Measurements from ENCODE around the gene PLPPR3. TPM values are rescaled to one million over a fixed set of nuclear protein-coding genes. Genes with fewer than 3 reads are reported as not detected.

PLPPR3 gene
- total and polyA plus RNA-seq, 12 donors, result 0.08 to 1.7 (median 0.14) TPM; not detected in 7

DNA sequence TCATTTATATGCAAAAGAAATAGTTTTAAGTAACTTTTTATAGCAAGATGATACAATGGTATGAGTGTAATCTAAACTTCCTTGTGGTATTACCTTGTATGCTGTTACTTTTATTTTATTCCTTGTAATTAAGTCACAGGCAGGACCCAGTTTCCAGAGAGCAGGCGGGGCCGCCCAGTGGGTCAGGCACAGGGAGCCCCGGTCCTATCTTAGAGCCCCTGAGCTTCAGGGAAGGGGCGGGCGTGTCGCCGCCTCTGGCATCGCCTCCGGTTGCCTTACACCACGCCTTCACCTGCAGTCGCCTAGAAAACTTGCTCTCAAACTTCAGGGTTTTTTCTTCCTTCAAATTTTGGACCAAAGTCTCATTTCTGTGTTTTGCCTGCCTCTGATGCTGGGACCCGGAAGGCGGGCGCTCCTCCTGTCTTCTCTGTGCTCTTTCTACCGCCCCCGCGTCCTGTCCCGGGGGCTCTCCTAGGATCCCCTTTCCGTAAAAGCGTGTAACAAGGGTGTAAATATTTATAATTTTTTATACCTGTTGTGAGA lies 10.2 kb downstream of the PLPPR3 start:
- Histone ChIP-seq H3K4me1 (replicated peaks in 1 of 2) (no peaks in the 10 kb centered on the region), H3K27me3 (no peaks in the 10 kb centered on the region), H3K36me3 (replicated peaks in 1 of 2) (peaks cover 0 to 57% of the 10 kb centered on the region in 2 donors), H3K9me3 (replicated peaks in 1 of 3) (no peaks in the 10 kb centered on the region), H3K27ac (no peak overlapping the region), H3K4me3 (no peak overlapping the region)
- WGBS, 4 donors, result 91 to 97% (median 95%) methylated on average over 19 to 20 of the region's 20 CpGs
- intact Hi-C loops (cut with DNase I), result no loop called here
- no peak for DNase-seq
- TF ChIP-seq, protein P1, sequence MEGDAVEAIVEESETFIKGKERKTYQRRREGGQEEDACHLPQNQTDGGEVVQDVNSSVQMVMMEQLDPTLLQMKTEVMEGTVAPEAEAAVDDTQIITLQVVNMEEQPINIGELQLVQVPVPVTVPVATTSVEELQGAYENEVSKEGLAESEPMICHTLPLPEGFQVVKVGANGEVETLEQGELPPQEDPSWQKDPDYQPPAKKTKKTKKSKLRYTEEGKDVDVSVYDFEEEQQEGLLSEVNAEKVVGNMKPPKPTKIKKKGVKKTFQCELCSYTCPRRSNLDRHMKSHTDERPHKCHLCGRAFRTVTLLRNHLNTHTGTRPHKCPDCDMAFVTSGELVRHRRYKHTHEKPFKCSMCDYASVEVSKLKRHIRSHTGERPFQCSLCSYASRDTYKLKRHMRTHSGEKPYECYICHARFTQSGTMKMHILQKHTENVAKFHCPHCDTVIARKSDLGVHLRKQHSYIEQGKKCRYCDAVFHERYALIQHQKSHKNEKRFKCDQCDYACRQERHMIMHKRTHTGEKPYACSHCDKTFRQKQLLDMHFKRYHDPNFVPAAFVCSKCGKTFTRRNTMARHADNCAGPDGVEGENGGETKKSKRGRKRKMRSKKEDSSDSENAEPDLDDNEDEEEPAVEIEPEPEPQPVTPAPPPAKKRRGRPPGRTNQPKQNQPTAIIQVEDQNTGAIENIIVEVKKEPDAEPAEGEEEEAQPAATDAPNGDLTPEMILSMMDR (IDR thresholded peaks at IDR 0.05), result no peak
- TF ChIP-seq POLR2A (IDR thresholded peaks at IDR 0.05), result no peak

DNA sequence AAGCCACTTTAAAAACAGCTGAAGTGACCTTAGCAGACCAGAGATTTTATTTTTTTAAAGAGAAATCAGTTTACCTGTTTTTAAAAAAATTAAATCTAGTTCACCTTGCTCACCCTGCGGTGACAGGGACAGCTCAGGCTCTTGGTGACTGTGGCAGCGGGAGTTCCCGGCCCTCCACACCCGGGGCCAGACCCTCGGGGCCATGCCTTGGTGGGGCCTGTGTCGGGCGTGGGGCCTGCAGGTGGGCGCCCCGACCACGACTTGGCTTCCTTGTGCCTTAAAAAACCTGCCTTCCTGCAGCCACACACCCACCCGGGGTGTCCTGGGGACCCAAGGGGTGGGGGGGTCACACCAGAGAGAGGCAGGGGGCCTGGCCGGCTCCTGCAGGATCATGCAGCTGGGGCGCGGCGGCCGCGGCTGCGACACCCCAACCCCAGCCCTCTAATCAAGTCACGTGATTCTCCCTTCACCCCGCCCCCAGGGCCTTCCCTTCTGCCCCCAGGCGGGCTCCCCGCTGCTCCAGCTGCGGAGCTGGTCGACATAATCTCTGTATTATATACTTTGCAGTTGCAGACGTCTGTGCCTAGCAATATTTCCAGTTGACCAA lies 10.8 kb downstream of the PLPPR3 start:
- DNase-seq, result peak in 1 of 7 donors; percentile 30
- Histone ChIP-seq H3K27ac (no peak overlapping the region), H3K36me3 (replicated peaks in 1 of 2) (peaks cover 0 to 62% of the 10 kb centered on the region in 2 donors), H3K27me3 (no peaks in the 10 kb centered on the region), H3K4me3 (no peak overlapping the region), H3K9me3 (replicated peaks in 1 of 3) (no peaks in the 10 kb centered on the region), H3K4me1 (replicated peaks in 1 of 2) (no peaks in the 10 kb centered on the region)
- 84 to 87% (median 86%) methylated on average over 17 to 25 of the region's 25 CpGs for WGBS, 4 donors
- intact Hi-C loops (cut with DNase I), result no loop called here
- no peak for TF ChIP-seq POLR2A (IDR thresholded peaks at IDR 0.05)
- TF ChIP-seq, protein P1 (IDR thresholded peaks at IDR 0.05), result no peak

- no peak overlapping the region for H3K27ac ChIP-seq
- no peak overlapping the region for H3K4me3 ChIP-seq
- H3K9me3 ChIP-seq (replicated peaks in 1 of 3), result no peaks in the 10 kb centered on the region
- peaks cover 0 to 70% of the 10 kb centered on the region in 2 donors for H3K36me3 ChIP-seq (replicated peaks in 1 of 2)
- WGBS, 4 donors, result 66 to 74% (median 72%) methylated on average over 17 to 30 of the region's 30 CpGs
- intact Hi-C loops (cut with DNase I), result no loop called here
- no peaks in the 10 kb centered on the region for H3K27me3 ChIP-seq
- H3K4me1 ChIP-seq (replicated peaks in 1 of 2), result no peaks in the 10 kb centered on the region
- TF ChIP-seq, protein P1 (IDR thresholded peaks at IDR 0.05), result no peak
- TF ChIP-seq POLR2A (IDR thresholded peaks at IDR 0.05), result no peak
- peak in 3 of 7 donors; percentile 42 to 61 (median 54) for DNase-seq
These were observed 11.5 kb downstream of the PLPPR3 start for GRCh38 chr19:810077-810855.

- intact Hi-C loops (cut with DNase I), result no loop called here
- H3K9me3 ChIP-seq (replicated peaks in 1 of 3), result no peaks in the 10 kb centered on the region
- peak in 1 of 7 donors; percentile 21 for DNase-seq
- peaks cover 0 to 6% of the 10 kb centered on the region in 2 donors for H3K4me1 ChIP-seq (replicated peaks in 1 of 2)
- 87 to 100% (median 92%) methylated on average over 3 to 26 of the region's 26 CpGs for WGBS, 4 donors
- H3K27me3 ChIP-seq, result no peaks in the 10 kb centered on the region
- H3K4me3 ChIP-seq, result no peak overlapping the region
- H3K36me3 ChIP-seq (replicated peaks in 1 of 2), result peaks cover 0 to 88% of the 10 kb centered on the region in 2 donors
- H3K27ac ChIP-seq, result no peak overlapping the region
- TF ChIP-seq, protein P1 (IDR thresholded peaks at IDR 0.05), result no peak
- TF ChIP-seq POLR2A (IDR thresholded peaks at IDR 0.05), result no peak
These were observed 13.4 kb downstream of the PLPPR3 start for GRCh38 chr19:808423-808775.
